Endothelial cell of umbilical vein (primary cell): ENCODE results near the gene CRY2. TPM values are rescaled to one million over a fixed set of nuclear protein-coding genes. Genes with fewer than 3 reads are reported as not detected.

ENCODE experiments used
- BruUV-seq: library from RNA; stranded (reverse); fragments of 400-500 nt; replicated peaks from 2 replicates; lab custom pipeline; 2021; lab: Mats Ljungman, UMichigan
- CTCF ChIA-PET: fragments of 300-600, 350-600 bp; sonication (Branson Sonifier 250); formaldehyde crosslinking; loops from one replicate; lab custom pipeline; 2021; ENCODE audit warnings: antibody characterized with exemption, inconsistent platforms; lab: Charles Lee
- POLR2A ChIA-PET: fragments of 300-600, 350-600 bp; sonication (Branson Sonifier 250); formaldehyde crosslinking; loops from one replicate; lab custom pipeline; 2021; ENCODE audit warnings: antibody characterized with exemption, inconsistent platforms; lab: Charles Lee
- DNase-seq: peaks from one replicate; pipeline ENCODE4 v3.0.0-alpha.2; 2011; ENCODE audit warnings: low read depth, low spot score
- FAIRE-seq: peaks from 2 replicates; lab custom pipeline; 2011; peaks lifted over from hg19 to GRCh38; lab: Jason Lieb, UNC
- H2AFZ ChIP-seq: 2 replicates; pipeline ENCODE4 v1.6.0; 2012; ENCODE audit warnings: low read depth, low read length, control low read depth, inconsistent platforms
- H3K27ac ChIP-seq: 2 replicates; pipeline ENCODE4 v1.5.1; 2011; ENCODE audit warnings: low read depth, mild to moderate bottlenecking, control low read depth, low read length, moderate library complexity; ENCODE audit not compliant: insufficient read depth
- H3K27me3 ChIP-seq, 2 experiments: 2 replicates each; pipeline versions ENCODE4 v1.6.0 to v1.6.1; 2011; ENCODE audit warnings: low read length in 2 of 2, mixed read lengths in 1 of 2; ENCODE audit not compliant: control insufficient read depth in 2 of 2, insufficient read depth in 2 of 2
- H3K36me3 ChIP-seq, 2 experiments: 2 replicates in 1 of 2; 3 replicates in 1 of 2; pipeline ENCODE4 v1.5.1; 2011; ENCODE audit warnings: low read length in 2 of 2, mild to moderate bottlenecking in 1 of 2, moderate library complexity in 1 of 2; ENCODE audit not compliant: control insufficient read depth in 2 of 2, insufficient read depth in 2 of 2; ENCODE audit errors: extremely low read depth in 1 of 2
- H3K4me1 ChIP-seq: 3 replicates; pipeline ENCODE4 v1.5.1; 2011; ENCODE audit warnings: mild to moderate bottlenecking, low read length; ENCODE audit not compliant: control insufficient read depth, insufficient read depth; ENCODE audit errors: extremely low read depth
- H3K4me2 ChIP-seq: 2 replicates; pipeline ENCODE4 v1.6.1; 2011; ENCODE audit warnings: low read length, control low read depth, mixed read lengths; ENCODE audit not compliant: insufficient read depth
- H3K4me3 ChIP-seq, 3 experiments: fragments of 200-600 bp in 1 of 3; sonication (generic), shearing (Covaris generic) in 1 of 3; replicated peaks in 1 of 3; 2 replicates each; pipeline ENCODE4 v1.5.1; 2011 to 2016; ENCODE audit warnings: control low read depth in 3 of 3, low read length in 3 of 3, mild to moderate bottlenecking in 2 of 3, inconsistent platforms in 1 of 3, low read depth in 1 of 3, moderate library complexity in 1 of 3; ENCODE audit not compliant: insufficient read depth in 1 of 3
- H3K79me2 ChIP-seq: 2 replicates; pipeline ENCODE4 v1.6.0; 2012; ENCODE audit warnings: low read length, inconsistent platforms; ENCODE audit not compliant: control insufficient read depth, insufficient read depth
- H3K9ac ChIP-seq: replicated peaks from 2 replicates; pipeline ENCODE3; 2011; ENCODE audit warnings: low read length, control low read depth; ENCODE audit not compliant: insufficient read depth; ENCODE audit errors: extremely low read depth
- H3K9me1 ChIP-seq: replicated peaks from 3 replicates; pipeline ENCODE4 v1.6.0; 2011; ENCODE audit warnings: mild to moderate bottlenecking, low read length; ENCODE audit not compliant: control insufficient read depth, insufficient read depth; ENCODE audit errors: extremely low read depth
- H3K9me3 ChIP-seq: replicated peaks from 2 replicates; pipeline ENCODE4 v1.5.1; 2012; ENCODE audit warnings: low read length, inconsistent platforms; ENCODE audit not compliant: control insufficient read depth, insufficient read depth
- H4K20me1 ChIP-seq: replicated peaks from 2 replicates; pipeline ENCODE3; 2011; ENCODE audit warnings: mild to moderate bottlenecking, low read length; ENCODE audit not compliant: control insufficient read depth, insufficient read depth; ENCODE audit errors: extremely low read depth
- EZH2 ChIP-seq: IDR thresholded peaks from 2 replicates; pipeline ENCODE4 v1.6.1; 2012; ENCODE audit warnings: borderline replicate concordance, low read depth, mild to moderate bottlenecking, moderate library complexity, low read length, inconsistent platforms; ENCODE audit not compliant: severe bottlenecking
- FOS ChIP-seq: IDR thresholded peaks from 2 replicates; pipeline ENCODE4 v1.6.1; 2011; ENCODE audit warnings: mild to moderate bottlenecking, low read length, moderate library complexity, borderline replicate concordance; ENCODE audit not compliant: insufficient read depth
- GATA2 ChIP-seq: IDR thresholded peaks from 2 replicates; pipeline ENCODE4 v1.7.0; 2011; ENCODE audit warnings: low read depth, mild to moderate bottlenecking, moderate library complexity, mixed read lengths, low read length; ENCODE audit not compliant: insufficient read length, insufficient read depth
- JUN ChIP-seq: IDR thresholded peaks from 2 replicates; pipeline ENCODE4 v1.6.1; 2011; ENCODE audit warnings: borderline replicate concordance, low read depth; ENCODE audit not compliant: insufficient read length, insufficient read depth
- MYC ChIP-seq: IDR thresholded peaks from one replicate; pipeline ENCODE4 v1.6.1; 2011; ENCODE audit warnings: mild to moderate bottlenecking, low read depth, low read length
- POLR2A ChIP-seq: IDR thresholded peaks from 2 replicates; pipeline ENCODE4 v1.6.1; 2012; ENCODE audit warnings: low read depth, mild to moderate bottlenecking, control low read depth, low read length
- POLR2AphosphoS5 ChIP-seq: IDR thresholded peaks from 2 replicates; pipeline ENCODE4 v1.6.1; 2012; ENCODE audit warnings: low read depth, mild to moderate bottlenecking, control low read depth, low read length, moderate library complexity; ENCODE audit not compliant: insufficient read depth
- dilution Hi-C: fragments of 300-500 bp; cut with MboI; formaldehyde crosslinking; loops from one replicate; pipeline ENCODE4 v1.15.0; 2019; ENCODE audit warnings: low sequenced_read_pairs; ENCODE audit not compliant: extremely low pct_ligation_motif_present
- intact Hi-C: fragments of 100-400 bp; cut with micrococcal nuclease; formaldehyde crosslinking; loops from one replicate; pipeline ENCODE4 v1.10.0; 2022
- polyA plus RNA-seq, 4 experiments: library from polyadenylated mRNA; depleted of rRNA in 3 of 4; stranded (reverse) in 3 of 4; unstranded in 1 of 4; fragments of >200 nt; gene quantifications; 2 replicates each; pipeline versions ENCODE4 v1.2.1 to v1.2.3, GENCODE V29; 2011 to 2012; ENCODE audit warnings: missing spikeins in 1 of 4
- total RNA-seq: library from RNA; stranded (reverse); gene quantifications from 2 replicates; pipeline ENCODE4 v1.2.3, GENCODE V29; 2021
- TF ChIP-seq, protein P1 (sequence below), 2 donors: IDR thresholded peaks; 1 replicate in 1 of 2; 2 replicates in 1 of 2; pipeline ENCODE4 v1.5.1; 2011; ENCODE audit warnings: low read length in 2 of 2, mild to moderate bottlenecking in 2 of 2, moderate library complexity in 2 of 2, control low read depth in 1 of 2, inconsistent platforms in 1 of 2, low read depth in 1 of 2; ENCODE audit not compliant: insufficient read depth in 1 of 2; ENCODE audit errors: extremely low read depth in 1 of 2
- TF ChIP-seq, protein P2 (sequence below): IDR thresholded peaks from 2 replicates; pipeline ENCODE4 v1.6.1; 2011; ENCODE audit not compliant: insufficient read depth, insufficient read length

Gene CRY2
- total and polyA plus RNA-seq, 2 donors (not counting 3 experiments of a cell fraction or from before 2014, with no cell fraction given) = 7.7 to 11.7 TPM

DNA sequence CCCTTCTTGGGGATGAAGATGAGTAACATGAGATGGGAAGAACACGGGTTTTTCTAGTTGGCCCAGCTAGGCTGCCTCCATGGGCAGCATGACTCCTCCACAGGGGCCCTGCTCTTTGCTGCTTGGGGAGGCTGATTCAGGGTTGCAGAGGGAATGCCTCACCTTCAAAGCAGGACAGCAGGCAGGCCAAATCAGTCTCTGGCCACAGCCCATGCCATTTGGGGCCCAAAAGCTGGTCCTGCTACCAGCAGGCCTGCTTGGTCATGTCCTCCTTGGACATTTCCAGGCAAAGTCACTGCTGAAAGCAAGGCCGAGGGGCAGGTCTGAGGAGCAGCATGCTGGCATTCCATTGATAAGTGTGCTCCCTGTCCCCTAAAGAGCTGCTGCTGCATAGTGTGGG lies 24.4 kb downstream of the CRY2 start:
- FAIRE-seq = no peak
- ChIA-PET CTCF (interaction anchor here (0.9 to 4.1 kb wide), 10 partner anchors 9 to 135 kb away, joined by 3 to 39 read pairs (median 4); partner anchors contain the start of gene PEX16), POLR2A (no interaction called here)
- DNase-seq = no peak
- H3K36me3 ChIP-seq = peaks cover 5 to 41% of the 10 kb centered on the region in 2 experiments
- TF ChIP-seq, protein P1, sequence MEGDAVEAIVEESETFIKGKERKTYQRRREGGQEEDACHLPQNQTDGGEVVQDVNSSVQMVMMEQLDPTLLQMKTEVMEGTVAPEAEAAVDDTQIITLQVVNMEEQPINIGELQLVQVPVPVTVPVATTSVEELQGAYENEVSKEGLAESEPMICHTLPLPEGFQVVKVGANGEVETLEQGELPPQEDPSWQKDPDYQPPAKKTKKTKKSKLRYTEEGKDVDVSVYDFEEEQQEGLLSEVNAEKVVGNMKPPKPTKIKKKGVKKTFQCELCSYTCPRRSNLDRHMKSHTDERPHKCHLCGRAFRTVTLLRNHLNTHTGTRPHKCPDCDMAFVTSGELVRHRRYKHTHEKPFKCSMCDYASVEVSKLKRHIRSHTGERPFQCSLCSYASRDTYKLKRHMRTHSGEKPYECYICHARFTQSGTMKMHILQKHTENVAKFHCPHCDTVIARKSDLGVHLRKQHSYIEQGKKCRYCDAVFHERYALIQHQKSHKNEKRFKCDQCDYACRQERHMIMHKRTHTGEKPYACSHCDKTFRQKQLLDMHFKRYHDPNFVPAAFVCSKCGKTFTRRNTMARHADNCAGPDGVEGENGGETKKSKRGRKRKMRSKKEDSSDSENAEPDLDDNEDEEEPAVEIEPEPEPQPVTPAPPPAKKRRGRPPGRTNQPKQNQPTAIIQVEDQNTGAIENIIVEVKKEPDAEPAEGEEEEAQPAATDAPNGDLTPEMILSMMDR (IDR thresholded peaks at IDR 0.05; ENCODE audit: extremely low read depth in 1 of 2, insufficient read depth in 1 of 2, low read depth in 1 of 2, low read length in 2 of 2) = no peak
- TF ChIP-seq, protein P2, sequence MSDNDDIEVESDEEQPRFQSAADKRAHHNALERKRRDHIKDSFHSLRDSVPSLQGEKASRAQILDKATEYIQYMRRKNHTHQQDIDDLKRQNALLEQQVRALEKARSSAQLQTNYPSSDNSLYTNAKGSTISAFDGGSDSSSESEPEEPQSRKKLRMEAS = no peak
- TF ChIP-seq JUN (no peak), POLR2A (no peak), EZH2 (no peak), POLR2AphosphoS5 (no peak), MYC (no peak), GATA2 (no peak), FOS (no peak)
- H3K4me3 ChIP-seq = no peak overlapping the region
- no peaks in the 10 kb centered on the region for H3K9me1 ChIP-seq
- dilution Hi-C loops = no loop called here
- no peak overlapping the region for H2AFZ ChIP-seq
- H3K9me3 ChIP-seq = no peaks in the 10 kb centered on the region
- H3K4me2 ChIP-seq = no peak overlapping the region
- no peaks in the 10 kb centered on the region for H3K27me3 ChIP-seq
- no peak overlapping the region for H3K9ac ChIP-seq
- no peaks in the 10 kb centered on the region for H4K20me1 ChIP-seq
- H3K79me2 ChIP-seq = no peaks in the 10 kb centered on the region
- no TSS peak for BruUV-seq
- H3K4me1 ChIP-seq = no peaks in the 10 kb centered on the region
- intact Hi-C loops = loop anchor here (1.0 to 2.0 kb wide), 3 partner anchors 46 to 437 kb away; partner anchors contain the start of gene PEX16
- no peak overlapping the region for H3K27ac ChIP-seq
